ENCODE results near the gene GBE1.

GBE1 gene

DNA sequence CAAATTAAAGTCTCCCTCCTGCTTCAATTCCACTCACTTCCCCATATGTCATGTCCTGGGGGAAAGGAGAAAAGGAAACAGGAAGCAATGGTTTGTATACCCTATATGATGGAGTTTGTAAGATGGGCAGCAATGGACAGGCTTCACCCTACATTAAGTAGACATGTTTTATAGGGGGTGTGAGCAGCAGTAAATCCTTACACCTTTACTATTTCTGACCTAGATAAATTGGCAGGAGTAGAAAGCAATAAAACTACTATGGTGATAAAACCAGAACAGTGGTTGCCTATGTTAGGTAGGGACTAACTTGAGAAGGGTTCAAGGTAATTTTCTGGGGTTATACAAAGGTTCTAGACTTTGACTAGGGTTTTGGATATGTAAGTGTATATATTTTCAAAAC lies 301.7 kb downstream of the GBE1 start:
- DNase-seq: no peak

DNA sequence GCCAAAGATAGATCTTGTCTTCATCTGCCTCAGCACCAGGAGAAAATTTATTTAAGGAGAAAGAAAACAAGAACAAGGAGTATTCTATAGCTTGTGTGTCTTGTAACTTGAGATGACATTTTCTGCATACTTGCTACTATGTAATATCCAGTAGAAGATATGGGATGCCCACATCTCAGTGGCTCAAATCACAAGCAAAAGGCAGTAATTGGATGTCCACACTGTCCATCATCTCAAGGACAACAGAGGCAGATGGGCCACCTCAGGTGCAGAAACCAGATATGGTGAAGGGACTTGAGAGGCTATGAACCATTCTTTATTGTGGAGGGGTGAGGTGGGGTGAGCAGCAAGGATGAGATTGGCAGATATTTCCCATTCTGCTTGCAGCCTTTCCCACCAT lies 309.0 kb downstream of the GBE1 start:
- no peak for DNase-seq

DNA sequence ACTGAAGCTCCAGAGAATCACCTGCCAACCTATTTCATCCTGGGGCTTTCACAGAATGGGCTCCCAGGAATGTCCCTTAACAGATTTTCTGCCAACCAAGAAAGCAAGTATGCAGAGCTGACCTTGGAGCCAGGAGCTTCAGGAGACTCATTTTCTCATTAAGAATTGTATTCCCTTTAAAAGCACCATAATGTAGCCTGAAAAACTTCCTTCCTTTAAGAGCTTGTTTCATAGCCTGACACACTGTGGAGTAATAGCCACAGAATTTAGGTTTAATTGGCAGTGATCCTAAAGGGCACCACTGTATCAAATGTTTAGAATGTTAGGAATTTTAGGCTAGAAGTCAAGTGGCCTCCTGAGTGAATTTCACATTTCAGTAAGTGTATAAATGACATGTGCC lies 309.8 kb downstream of the GBE1 start:
- DNase-seq: no peak

DNA sequence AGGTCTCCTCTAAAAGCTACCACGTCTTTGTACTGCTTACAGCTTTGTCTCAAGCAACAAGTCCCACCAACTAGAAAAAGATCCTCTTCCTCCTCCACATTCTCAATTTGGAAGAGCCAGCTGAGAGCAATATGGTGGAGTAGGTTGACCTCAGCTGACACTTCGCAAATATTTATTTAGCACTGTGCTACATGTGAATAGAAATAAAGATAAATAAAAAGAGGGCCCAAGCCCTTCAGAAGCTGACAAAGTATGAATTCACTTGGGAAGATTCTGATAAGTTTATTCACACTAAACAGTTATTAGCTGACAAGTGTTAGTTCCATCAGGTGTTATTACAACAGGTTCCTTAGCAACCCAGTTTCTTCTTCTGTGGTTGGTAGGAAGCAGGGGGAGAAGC lies 310.3 kb downstream of the GBE1 start:
- DNase-seq: no peak

DNA sequence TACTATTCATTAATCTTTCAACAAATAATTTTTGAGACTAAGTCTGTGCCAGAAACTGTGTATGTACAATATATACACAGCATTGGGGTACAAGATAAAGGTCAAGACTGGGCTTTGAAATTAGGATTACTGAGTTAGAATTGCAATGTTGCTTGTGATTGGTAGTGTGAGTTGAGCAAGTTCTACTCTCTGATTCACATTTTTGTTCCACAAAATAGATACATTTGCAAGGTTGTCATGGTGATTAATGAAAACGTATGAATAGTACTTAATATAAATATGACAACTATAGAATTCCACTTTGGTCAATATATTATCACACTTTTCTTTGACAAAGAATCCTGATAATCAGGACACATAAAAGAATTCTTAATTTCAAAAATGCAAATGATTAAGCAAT lies 314.6 kb downstream of the GBE1 start:
- DNase-seq: no peak

DNA sequence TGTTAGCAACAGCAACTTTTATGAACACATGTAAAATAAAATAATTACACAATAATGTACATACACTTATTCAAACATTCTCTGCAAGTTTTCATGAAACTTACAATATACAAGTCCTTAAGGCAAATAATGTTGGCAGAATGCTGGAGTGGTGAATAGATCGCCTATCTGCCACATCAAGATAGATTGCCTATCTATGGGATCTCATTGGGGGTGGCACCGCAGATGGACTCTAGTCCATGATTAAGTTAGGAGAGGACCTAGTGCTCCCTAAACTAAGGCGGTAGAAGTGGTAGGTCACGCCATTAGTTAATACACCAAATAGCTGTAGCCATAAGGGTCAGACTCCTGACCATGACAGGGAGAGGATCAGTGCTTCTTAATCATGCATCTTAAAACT lies 315.7 kb downstream of the GBE1 start:
- no peak for DNase-seq

DNA sequence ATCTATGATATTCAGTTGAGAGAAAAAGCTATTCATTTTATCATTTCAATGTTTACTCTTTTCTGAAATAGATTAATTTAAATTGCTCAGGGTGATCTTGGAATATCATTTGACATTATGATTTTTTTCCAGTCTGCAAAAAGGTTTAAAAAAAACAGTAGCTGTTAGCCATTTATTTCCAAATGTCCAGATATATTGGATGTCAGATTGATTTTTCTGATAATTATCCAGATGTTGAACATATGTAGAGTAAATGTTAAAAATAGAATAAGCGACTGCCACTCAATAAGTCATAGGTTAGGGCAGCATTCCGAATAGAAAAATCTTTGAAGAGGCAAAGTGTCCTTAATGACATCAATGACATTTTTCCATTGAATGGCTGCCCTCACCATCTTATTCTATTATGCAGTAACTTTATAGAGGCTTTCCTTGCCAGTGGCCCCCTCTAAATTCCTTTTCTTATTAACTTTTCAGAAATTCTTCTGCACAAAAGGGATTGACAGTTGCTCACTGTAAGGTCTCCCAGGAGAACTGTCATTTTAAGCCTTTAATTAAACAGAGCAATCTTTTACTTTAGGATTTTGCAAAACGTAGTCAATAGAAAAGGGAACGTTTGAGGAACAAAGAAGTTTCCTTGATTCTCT lies 316.5 kb downstream of the GBE1 start:
- no peak for DNase-seq

DNA sequence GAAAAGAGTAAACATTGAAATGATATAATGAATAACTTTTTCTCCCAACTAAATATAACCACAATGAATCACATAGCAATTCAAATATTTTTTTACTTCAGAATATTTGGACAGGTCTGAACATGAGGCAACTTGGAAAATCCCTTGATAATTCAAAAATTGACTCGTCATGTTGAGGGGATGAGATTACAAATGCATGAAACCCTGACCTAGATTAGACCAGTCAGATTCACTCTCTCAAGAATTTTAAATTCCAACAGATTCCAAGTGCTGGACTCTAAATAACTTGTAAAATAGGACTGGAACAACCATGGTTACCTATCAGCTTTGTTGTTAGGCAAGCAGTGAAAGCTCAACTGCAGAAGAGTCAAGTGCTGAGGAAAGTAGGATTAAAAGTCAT lies 317.5 kb downstream of the GBE1 start:
- DNase-seq: no peak

DNA sequence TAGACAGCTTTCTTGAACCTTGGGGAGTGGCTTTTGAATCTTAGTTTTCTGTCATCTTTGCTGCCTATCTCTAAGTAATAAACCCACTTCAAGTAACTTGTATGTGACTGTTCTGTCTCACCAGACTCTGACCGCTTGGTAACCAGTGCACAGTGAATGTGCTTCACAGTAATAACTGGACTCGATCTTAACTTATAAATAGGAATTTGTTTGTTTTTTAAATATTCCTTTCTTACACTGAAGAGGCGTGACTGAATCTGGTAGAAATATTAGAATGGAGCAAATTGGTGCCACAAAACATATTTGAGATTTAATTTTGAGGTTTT lies 318.0 kb downstream of the GBE1 start:
- no peak for DNase-seq

DNA sequence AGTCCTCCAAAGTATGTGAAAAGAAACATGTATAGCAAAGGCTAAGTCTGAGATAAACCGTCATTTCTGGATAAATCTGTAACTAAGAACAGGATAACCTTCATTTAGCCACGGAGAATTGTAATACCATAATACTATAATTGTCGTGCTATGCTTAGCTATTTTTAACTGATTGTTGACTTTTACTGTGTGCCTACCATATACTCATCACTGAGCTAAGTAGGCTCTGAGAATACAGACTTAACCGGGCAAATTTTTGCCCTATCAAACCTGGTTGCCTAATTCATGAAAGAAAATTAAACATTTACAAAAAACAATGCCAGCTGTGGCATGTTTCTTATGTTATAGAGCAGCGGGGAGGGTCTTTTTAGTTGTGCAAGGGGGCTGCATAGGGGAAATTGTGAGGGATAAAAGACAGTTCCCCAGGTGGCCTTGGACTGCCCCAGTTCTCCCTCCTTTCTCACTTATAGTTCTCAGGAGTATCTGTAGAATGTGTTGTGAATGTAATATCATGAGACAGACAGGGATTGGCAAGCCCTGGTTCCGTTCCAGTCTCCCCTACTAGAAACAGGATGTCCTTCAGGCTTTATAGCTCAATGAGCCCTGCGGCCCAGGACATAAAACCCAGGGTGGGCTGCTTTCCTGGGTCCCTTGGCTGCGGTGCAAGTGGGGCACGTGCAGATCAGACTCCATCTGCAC lies 318.5 kb downstream of the GBE1 start:
- DNase-seq: no peak

DNA sequence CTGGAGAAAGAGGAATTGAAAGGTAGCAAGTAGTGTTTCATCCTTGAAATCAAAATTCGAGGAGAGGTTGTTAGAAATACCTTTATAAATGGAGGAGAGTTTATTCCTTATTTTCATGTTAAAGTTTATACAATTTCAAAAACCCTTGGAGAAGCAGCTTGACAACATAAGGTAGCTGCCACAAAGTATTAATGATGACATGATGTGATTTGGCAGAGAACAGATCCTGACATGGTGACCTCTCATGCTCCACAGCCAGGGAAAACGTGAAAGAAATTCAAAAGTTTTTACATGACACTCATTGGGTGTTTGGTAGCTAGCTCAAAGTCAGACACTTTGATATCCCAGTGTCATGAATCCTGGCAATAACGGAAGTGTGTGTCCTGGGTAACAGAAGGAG lies 320.8 kb downstream of the GBE1 start:
- no peak for DNase-seq

All from NCI-H524 treated with DMSO at 0.1 percent for 48 hours (cell line).